GM12874 (cell line): ENCODE data around the gene FCER2.

Experiments used
- TF ChIP-seq, protein P1 (sequence below): IDR thresholded peaks from 2 replicates; pipeline ENCODE4 v1.5.1; 2011; ENCODE audit warnings: low read depth, mild to moderate bottlenecking, control low read depth, low read length, moderate library complexity; ENCODE audit not compliant: insufficient read depth

The FCER2 gene

DNA sequence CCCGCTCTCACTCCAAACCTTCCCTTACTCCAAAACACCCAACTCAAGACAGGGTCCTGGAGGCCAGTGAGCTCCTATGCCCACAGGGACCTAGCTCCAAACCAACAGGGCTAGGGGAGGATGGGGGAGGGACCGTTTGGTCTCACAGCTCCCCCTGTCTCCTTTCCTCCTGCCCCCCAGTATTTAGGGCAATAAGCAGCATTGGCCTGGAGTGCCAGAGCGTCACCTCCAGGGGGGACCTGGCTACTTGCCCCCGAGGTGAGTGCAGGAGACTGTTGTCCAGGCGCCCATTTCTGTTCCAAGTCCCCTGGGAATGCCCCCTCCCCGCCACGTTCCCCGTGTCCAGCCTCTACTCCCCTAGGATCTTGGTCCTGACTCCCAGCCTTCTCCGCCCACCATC lies 32.3 kb downstream of the FCER2 start:
- TF ChIP-seq, protein P1, sequence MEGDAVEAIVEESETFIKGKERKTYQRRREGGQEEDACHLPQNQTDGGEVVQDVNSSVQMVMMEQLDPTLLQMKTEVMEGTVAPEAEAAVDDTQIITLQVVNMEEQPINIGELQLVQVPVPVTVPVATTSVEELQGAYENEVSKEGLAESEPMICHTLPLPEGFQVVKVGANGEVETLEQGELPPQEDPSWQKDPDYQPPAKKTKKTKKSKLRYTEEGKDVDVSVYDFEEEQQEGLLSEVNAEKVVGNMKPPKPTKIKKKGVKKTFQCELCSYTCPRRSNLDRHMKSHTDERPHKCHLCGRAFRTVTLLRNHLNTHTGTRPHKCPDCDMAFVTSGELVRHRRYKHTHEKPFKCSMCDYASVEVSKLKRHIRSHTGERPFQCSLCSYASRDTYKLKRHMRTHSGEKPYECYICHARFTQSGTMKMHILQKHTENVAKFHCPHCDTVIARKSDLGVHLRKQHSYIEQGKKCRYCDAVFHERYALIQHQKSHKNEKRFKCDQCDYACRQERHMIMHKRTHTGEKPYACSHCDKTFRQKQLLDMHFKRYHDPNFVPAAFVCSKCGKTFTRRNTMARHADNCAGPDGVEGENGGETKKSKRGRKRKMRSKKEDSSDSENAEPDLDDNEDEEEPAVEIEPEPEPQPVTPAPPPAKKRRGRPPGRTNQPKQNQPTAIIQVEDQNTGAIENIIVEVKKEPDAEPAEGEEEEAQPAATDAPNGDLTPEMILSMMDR = no peak

DNA sequence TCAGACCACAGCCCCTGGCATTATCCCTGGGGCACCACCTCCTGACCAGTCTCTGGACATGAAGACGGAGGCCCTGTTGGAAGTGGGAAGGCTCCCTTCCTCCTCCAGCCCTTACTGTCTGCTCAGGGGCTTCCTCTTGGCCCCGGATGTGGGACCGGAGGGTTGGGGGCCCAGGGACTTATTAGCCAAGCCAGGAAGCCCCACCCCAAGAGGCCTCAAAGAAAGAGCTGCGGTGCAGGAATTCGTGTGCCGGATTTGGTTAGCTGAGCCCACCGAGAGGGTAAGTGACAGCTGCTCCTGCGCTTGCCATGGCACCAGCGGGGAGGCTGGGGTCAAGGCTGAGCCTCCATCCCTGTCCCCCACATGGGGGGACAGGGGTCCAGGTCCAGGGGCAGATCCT lies 33.1 kb downstream of the FCER2 start, which contains the start of gene RETN:
Gene RETN, plus strand, starts transcription at position 208 of the 400 bp plus-strand sequence. CDS start 278 bp downstream, outside the sequence.
- TF ChIP-seq, protein P1 = no peak

DNA sequence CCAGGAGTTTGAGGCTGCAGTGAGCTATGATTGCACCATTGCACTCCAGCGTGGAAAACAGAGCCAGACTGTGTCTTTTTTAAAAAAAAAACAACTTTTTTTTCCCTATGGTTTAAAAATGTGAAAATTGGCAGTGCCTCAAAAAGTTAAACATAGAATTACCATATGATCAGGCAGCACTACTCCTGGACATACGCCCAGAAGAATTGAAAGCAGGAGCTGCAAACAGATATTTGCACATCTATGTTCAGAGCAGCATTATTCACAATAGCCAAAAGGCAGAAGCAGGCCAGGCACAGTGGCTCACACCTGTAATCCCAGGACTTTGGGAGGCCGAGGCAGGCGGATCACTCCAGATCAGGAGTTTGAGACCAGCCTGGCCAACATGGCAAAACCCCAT lies 36.9 kb downstream of the FCER2 start:
- TF ChIP-seq, protein P1 = no peak

DNA sequence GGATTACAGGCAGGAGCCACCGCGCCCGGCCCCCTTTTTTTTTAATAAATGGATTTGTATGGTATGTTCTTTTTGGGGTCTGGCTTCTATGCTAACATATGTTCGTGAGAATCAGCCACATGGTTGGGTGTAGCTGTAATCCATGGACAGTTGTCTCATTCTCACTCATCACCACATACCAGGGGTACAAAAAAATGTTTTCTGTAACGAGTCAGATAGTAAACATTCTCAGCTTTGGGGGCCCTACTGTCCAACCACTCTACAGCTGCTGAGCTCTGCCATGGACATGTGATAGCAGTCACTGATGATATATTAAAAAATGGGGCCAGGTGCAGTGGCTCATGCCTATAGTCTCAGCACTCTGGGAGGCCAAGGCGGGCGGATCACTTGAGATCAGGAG lies 38.2 kb downstream of the FCER2 start:
- TF ChIP-seq, protein P1 = no peak

DNA sequence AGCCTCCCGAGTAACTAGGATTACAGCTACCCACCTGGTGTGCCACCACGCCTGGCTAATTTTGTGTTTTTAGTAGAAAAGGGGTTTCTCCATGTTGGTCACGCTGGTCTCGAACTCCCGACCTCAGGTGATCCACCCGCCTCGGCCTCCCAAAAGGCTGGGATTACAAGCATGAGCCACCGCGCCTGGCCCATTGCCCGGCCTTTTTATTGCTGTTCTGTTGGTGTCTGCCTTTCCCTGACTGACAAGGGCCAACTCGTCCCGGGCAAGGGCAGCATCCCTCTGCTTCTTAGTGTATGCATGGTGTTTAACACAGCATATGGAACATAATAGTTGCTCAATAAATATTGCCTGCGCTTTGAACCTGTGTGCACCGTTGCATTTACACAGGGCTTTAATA lies 39.3 kb downstream of the FCER2 start:
- TF ChIP-seq, protein P1 = no peak

DNA sequence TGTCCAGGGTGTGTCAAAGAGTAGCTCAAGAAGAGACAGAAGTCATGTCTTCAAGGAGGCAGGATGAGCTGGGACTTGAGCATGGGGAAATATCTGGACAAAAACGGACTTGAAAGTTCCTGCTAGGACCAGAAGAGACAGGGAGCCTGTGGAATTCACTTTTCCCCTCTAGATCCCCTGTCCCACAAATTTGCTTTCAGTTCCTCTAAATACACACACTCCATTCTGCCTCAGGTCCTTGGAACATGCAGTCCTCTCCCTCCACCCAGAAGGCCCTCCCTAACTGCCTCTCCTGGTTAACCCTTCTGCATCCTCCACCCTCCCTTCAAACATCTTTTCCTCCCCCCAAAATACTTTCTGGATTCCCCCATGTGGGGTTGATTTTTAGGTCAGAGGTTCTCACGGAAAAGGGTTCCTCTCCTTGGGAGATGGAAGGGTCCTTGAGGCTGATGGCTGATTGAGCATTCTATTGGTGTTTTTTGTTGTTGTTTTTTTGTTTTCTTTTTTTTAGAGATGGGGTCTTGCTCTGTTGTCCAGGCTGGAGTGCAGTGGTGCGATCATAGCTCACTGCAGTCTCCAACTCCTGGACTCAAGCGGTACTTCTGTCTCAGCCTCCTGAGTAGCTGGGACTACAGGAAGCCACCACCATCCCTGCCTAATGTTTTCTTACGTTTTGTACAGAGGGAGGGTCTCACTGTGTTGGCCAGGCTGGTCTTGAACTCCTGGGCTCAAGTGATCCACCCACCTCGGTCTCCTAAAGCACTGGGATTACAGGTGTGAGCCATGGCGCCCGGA lies 40.0 kb downstream of the FCER2 start:
- TF ChIP-seq, protein P1 = no peak

DNA sequence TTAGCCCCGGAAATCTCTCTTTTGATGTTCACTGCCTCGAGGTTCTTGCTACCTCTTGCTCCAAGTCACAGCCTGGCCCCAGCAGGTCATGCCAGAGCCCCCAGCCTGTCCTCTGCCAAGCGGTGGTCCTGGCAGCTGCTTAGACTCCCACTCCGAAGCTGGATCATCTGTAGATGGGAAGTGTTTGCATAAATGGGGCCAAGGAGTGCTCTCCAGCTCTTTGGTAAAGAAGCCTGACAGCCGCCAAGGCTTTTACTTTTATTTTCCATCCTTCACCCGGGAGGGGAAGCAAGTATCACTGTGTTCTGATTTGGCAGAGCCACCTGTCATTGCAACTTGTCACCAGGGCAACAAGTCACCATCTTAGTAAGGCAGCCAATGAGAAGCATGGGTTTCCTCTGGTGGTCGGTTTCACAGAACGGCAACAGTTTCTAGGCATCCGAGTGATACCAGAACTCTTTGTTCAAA lies 43.7 kb downstream of the FCER2 start:
- TF ChIP-seq, protein P1 = no peak
